GM21576 (cell line): ENCODE results near the gene SMOC2.
"Not testable (repeated sequence)": the region's sequence is repeated elsewhere in the genome, so short reads cannot be mapped to it uniquely, and the experiment has no call there.

Experiments used
- ATAC-seq: cut with Tn5 transposase; IDR thresholded peaks from one replicate; pipeline ENCODE4 v1.9.1; 2021; ENCODE audit warnings: mild to moderate bottlenecking, moderate library complexity; ENCODE audit not compliant: unreplicated experiment

The SMOC2 gene

DNA sequence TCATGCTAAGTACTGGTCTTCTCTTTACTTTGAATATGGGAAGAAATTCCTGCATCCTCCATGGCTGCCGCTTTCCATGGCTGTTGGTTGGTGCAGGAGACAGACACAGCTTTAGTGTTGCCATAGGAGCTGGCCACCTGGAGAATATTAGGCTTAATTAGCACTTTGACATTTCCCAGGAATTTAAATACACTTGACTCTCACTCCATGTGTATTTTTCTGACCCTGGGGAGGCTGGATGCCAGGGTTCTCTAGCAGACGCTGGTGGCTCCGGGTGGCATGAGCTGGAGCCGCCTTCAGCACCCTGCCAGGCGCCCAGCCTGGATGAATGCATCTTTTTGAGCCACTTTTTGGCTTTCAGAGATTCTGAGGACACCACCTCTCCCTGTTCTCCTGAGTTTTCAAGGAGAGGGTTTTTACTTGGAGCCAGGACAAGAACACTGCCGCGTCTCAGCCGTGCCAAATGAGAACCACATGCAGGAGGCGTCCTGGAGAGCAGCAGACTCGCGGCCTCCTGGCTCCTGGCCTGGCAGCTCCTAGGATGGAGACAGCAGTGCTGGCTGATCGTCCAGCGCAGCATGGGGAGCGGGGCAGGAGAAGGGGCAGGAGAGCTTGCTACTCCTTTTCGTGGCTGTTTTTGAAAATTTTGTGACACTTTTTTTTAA lies 258.8 kb downstream of the SMOC2 start:
- ATAC-seq = no peak

GRCh38 chr6:168700880-168701279 lies 259.9 kb downstream of the SMOC2 start:
- ATAC-seq = no peak

DNA sequence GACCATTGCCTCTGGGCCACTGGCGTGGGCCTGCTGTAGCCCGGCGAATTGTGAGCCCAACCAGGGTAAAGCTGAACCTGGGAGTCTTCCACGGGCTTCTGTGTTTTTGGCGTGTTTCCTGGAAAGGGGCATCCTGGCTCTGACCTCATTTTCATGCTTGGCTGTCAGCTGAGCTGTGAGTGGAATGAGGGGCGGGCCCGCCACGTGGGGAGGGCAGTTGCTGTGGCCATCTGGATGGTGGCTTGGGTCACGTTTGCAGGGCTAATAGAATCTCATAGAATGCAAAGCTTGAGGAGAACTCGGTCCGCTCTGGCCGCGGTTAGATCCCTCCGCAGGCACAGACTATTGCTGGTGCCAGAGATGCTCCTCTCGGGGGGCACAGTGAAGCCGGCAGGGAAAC lies 263.0 kb downstream of the SMOC2 start:
- ATAC-seq = no peak

GRCh38 chr6:168704678-168705077 lies 263.7 kb downstream of the SMOC2 start:
- no peak for ATAC-seq

DNA sequence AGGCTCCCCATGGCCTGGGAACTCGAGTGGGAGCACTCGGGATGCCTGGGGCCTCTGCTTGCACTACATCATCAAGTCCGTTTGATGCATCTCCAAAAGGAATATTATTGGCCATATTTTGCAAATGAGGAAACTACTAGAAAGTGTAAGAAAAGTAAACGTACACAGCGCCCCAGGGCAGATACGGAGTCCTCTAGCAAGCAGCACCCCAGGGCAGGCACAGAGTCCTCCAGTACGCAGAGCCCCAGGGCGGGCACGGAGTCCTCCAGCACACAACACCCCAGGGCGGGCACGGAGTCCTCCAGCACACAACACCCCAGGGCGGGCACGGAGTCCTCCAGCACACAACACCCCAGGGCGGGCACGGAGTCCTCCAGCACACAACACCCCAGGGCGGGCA lies 264.3 kb downstream of the SMOC2 start:
- ATAC-seq = not testable (repeated sequence)

DNA sequence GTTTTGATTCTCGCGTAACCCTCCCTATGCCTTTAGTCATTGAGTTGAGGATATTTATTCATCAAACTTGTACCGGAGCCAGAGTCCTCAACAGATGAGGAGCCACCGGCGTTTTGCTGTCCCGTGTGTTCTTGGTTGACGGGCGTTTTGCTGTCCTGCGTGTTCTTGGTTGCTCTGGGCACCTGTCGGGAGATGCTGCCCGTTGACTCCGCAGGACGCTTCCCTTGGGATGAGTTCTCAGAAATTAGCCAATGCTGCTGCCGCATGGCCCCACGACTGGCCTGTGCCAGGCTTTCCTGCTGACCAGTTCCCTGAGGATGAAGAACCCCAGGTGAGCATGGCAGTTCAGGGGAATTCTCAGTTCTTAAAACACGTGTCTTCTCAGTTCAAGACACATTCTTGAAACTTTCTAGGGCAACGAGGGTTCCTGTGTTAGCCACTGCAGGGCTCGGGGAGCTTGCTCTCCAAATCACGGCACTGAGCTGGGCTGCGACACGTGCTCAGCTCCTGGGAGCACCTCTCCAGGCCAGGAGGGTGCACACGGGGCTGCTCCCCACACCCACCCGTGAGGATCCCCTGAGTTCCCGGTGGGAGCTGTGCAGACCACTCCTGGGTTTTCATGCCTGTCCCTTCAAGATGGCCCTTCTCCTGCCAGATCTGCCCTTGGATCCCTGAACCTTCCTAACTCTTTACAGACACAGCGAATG lies 265.6 kb downstream of the SMOC2 start:
- no peak for ATAC-seq

- ATAC-seq = no peak
These were observed 267.5 kb downstream of the SMOC2 start for GRCh38 chr6:168708526-168708925.

DNA sequence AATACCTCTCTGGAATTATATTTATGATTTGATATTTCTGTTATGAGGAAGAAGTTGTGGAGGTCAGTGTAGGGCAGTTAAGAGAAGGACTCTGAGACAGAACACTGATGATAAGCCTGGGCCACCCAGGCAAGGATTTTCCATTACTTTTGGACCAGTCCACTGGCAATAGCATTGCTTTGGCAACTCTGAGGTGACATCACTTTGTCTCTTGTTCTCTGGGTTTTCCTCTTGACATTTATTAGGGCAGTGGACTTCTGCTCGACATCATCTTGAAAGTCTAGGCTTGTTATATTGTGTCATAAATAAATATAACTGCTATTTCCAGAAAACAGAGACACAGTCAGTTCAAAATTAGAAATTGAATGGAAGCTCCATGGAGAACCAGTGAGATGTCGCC lies 268.0 kb downstream of the SMOC2 start:
- no peak for ATAC-seq

- no peak for ATAC-seq
These were observed 268.4 kb downstream of the SMOC2 start for GRCh38 chr6:168709390-168709789.

GRCh38 chr6:168709991-168710390 lies 269.0 kb downstream of the SMOC2 start:
- ATAC-seq = no peak

DNA sequence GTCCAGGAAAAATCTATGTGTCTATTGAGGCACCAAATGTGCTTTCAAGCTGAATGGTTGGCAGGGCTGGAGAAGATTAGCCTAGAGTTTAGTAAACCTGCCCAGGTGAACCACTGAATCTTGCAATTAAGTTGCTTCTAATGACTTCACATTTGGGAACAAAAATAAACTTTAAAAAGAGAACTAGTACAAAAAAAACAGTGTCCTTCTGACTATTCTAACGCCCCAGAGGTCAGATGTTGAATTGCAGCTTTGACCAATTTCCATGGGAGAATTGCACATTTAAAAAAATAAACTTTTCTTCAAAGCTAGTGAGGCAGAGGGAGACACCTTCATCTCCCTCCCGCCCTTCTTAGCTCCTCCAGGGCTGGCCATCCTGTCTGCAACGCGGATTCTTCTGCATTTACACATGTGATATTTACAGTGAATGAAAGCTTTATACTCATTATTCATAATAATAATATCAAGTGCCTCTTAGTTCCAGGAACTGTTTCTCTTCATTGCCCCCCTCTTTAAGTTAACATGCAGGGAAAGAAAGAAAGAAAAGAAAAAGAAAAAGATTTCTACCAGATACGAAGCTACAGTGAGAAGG lies 270.2 kb downstream of the SMOC2 start:
- ATAC-seq = no peak

DNA sequence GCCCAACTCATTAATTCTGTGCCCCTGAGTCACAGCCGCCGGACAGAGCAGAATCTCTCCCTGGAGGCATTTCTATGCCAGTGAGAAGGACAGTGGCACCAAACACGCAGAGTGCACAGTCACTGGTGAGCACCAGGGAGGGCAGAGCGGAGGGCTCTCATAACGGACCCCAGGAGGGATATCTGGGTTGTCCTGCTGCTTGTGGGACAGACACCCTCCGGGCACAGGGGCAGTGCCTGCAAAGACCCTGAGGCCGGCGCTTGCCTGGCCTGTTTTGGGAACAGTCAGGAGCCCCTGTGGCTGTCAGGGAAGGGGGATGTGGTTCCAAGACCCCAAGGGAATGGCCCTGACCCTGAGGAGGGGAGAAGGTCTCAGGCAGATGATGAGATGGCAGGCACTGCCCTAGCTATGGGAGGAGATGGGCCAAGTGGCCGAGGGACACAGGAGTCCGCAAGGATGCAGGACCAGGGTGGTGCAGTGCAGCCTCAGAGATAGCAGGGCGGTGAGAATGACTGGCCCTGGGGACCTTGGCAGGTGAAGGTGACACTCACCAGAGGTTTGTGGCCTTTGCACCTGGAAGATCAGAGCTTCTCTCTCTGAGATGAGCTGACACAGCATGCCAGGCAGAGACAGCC lies 270.8 kb downstream of the SMOC2 start:
- no peak for ATAC-seq

- no peak for ATAC-seq
These were observed 272.0 kb downstream of the SMOC2 start for GRCh38 chr6:168712993-168713392.

DNA sequence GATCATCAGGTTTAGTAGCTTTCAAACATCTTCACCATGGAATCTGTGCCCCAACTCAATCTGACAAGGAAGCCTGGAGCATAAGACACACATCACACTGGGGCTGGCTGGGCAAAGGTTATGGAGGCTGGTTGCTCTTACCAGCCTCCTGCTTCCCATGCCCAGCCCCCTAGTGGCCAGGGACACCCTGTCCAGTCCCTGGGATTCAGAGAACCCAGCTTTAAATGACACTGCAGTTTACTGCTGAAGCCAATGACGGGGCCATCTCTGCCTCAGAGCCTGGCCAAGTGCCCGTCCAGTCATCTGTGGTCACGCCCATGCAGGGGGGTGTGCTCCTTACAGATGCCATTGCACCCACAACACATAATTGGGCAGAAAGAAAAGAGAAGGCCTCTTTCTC lies 272.9 kb downstream of the SMOC2 start:
- ATAC-seq = no peak

GRCh38 chr6:168714547-168715260 lies 273.7 kb downstream of the SMOC2 start:
- ATAC-seq = no peak

GRCh38 chr6:168715643-168716481 lies 274.9 kb downstream of the SMOC2 start:
- no peak for ATAC-seq

DNA sequence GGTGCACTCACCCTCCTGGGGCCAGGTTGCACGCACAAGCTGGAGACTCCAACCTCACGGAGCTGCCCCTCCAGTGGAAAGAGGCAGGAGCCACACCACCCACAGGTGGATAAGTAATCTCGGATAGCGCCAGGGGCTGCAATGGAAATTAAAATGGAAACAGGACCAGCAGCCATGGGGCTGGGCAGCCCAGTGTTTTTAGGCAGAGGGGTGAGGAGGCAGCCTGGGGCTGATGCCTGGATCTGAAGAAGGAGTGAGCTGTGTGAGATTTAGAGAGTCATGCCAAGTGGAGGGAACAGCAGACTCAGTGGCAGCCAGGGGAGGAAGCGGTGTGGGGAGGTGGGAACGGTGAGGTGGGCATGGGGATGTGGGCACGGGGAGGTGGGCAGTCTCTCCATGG lies 275.6 kb downstream of the SMOC2 start:
- ATAC-seq = no peak

DNA sequence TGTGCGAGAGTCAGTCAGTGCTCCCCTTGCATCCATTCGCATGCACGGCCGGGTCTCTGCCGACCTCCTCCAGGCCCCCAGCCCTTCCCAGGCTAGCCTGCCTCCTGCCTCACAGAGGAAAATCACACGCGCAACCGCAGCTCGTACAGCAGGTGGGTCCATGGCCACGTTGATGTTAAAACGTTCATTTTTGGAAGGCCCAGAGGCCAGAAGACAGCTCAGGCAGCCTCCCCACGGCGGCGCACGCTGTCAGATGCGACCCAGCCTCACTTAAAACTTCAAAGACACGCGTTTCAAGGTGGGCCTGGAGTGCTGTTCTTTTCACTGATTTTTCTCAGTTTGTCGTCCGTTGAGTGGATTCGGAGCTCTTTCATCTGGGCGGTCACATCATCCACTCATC lies 276.5 kb downstream of the SMOC2 start:
- no peak for ATAC-seq
